Astrocyte (in vitro differentiated cells and primary cell): ENCODE measurements around the gene CDV3. TPM values are rescaled to one million over a fixed set of nuclear protein-coding genes. Genes with fewer than 3 reads are reported as not detected.

ENCODE experiments used
- DNase-seq: peaks from one replicate; pipeline ENCODE4 v3.0.0-alpha.2; 2010; ENCODE audit warnings: low read depth
- FAIRE-seq: peaks from 2 replicates; lab custom pipeline; 2011; peaks lifted over from hg19 to GRCh38; lab: Jason Lieb, UNC
- H2AFZ ChIP-seq: 2 replicates; pipeline ENCODE4 v1.6.0; 2012; ENCODE audit warnings: low read depth, low read length, inconsistent platforms
- H3K27ac ChIP-seq: 2 replicates; pipeline ENCODE4 v1.5.1; 2011; ENCODE audit warnings: low read depth, low read length, inconsistent platforms
- H3K27me3 ChIP-seq: 2 replicates; pipeline ENCODE4 v1.6.0; 2011; ENCODE audit warnings: low read length, inconsistent platforms; ENCODE audit not compliant: insufficient read depth
- H3K36me3 ChIP-seq: 2 replicates; pipeline ENCODE4 v1.5.1; 2011; ENCODE audit warnings: low read length, inconsistent platforms; ENCODE audit not compliant: insufficient read depth
- H3K4me1 ChIP-seq: 2 replicates; pipeline ENCODE4 v1.5.1; 2011; ENCODE audit warnings: low read length, inconsistent platforms; ENCODE audit not compliant: insufficient read depth
- H3K4me2 ChIP-seq: 2 replicates; pipeline ENCODE4 v1.6.0; 2012; ENCODE audit warnings: low read length, inconsistent platforms
- H3K4me3 ChIP-seq: 2 replicates; pipeline ENCODE4 v1.5.1; 2011; ENCODE audit warnings: low read depth, mild to moderate bottlenecking, low read length, inconsistent platforms; ENCODE audit not compliant: insufficient read depth
- H3K79me2 ChIP-seq: 2 replicates; pipeline ENCODE4 v1.6.0; 2012; ENCODE audit warnings: mild to moderate bottlenecking, low read length, inconsistent platforms; ENCODE audit not compliant: insufficient read depth
- H3K9ac ChIP-seq: 2 replicates; pipeline ENCODE4 v1.6.0; 2012; ENCODE audit warnings: mild to moderate bottlenecking, low read length, inconsistent platforms
- H3K9me3 ChIP-seq: 2 replicates; pipeline ENCODE4 v1.5.1; 2012; ENCODE audit warnings: low read depth, mild to moderate bottlenecking, low read length, inconsistent platforms; ENCODE audit not compliant: insufficient read depth
- H4K20me1 ChIP-seq: 2 replicates; pipeline ENCODE4 v1.6.0; 2012; ENCODE audit warnings: low read length, inconsistent platforms; ENCODE audit not compliant: insufficient read depth
- H3K27ac Mint-ChIP-seq: one replicate; pipeline ENCODE4 v1.8.0; 2021; ENCODE audit warnings: mild to moderate bottlenecking, mixed read lengths; ENCODE audit not compliant: unreplicated experiment
- H3K27me3 Mint-ChIP-seq: one replicate; pipeline ENCODE4 v1.8.0; 2021; ENCODE audit warnings: low read depth, mixed read lengths; ENCODE audit not compliant: unreplicated experiment
- H3K36me3 Mint-ChIP-seq: one replicate; pipeline ENCODE4 v1.8.0; 2021; ENCODE audit warnings: low read depth, mixed read lengths; ENCODE audit not compliant: unreplicated experiment
- H3K4me1 Mint-ChIP-seq: one replicate; pipeline ENCODE4 v1.8.0; 2021; ENCODE audit warnings: low read depth, mixed read lengths; ENCODE audit not compliant: unreplicated experiment
- H3K4me3 Mint-ChIP-seq: one replicate; pipeline ENCODE4 v1.8.0; 2021; ENCODE audit warnings: mild to moderate bottlenecking, moderate library complexity, mixed read lengths; ENCODE audit not compliant: unreplicated experiment
- H3K9me3 Mint-ChIP-seq: one replicate; pipeline ENCODE4 v1.8.0; 2021; ENCODE audit warnings: mild to moderate bottlenecking, mixed read lengths; ENCODE audit not compliant: unreplicated experiment
- CTCF ChIP-seq: IDR thresholded peaks from 2 replicates; pipeline ENCODE4 v1.5.1; 2011; ENCODE audit warnings: low read depth, mild to moderate bottlenecking, inconsistent platforms, low read length, moderate library complexity; ENCODE audit not compliant: insufficient read depth
- EZH2 ChIP-seq: IDR thresholded peaks from 2 replicates; pipeline ENCODE4 v1.6.1; 2012; ENCODE audit warnings: mild to moderate bottlenecking, low read length, inconsistent platforms; ENCODE audit not compliant: insufficient read depth
- total RNA-seq: library from RNA; stranded (reverse); gene quantifications from 2 replicates; pipeline ENCODE4 v1.2.1, GENCODE V29; 2021

CDV3 gene
- total RNA-seq, 1 donor from 2014 or later: 323 TPM

GRCh38 chr3:133561679-133562078 is 11.8 kb upstream of the CDV3 start:
- Histone ChIP-seq H3K27me3 (no peaks in the 10 kb centered on the region), H3K4me1 (peaks cover 5% of the 10 kb centered on the region), H3K9me3 (no peaks in the 10 kb centered on the region), H2AFZ (no peak overlapping the region), H3K9ac (no peak overlapping the region), H3K4me3 (no peak overlapping the region), H3K36me3 (no peaks in the 10 kb centered on the region), H3K79me2 (no peaks in the 10 kb centered on the region), H3K27ac (no peak overlapping the region), H3K4me2 (no peak overlapping the region), H4K20me1 (no peaks in the 10 kb centered on the region)
- FAIRE-seq (no peak), DNase-seq (no peak)
- no peak overlapping the region for H3K4me3 Mint-ChIP-seq
- H3K9me3 Mint-ChIP-seq: no peaks in the 10 kb centered on the region
- no peaks in the 10 kb centered on the region for H3K36me3 Mint-ChIP-seq
- no peak for TF ChIP-seq EZH2
- TF ChIP-seq CTCF: no peak
- no peaks in the 10 kb centered on the region for H3K27me3 Mint-ChIP-seq
- peaks cover 13% of the 10 kb centered on the region for H3K4me1 Mint-ChIP-seq
- H3K27ac Mint-ChIP-seq: no peak overlapping the region

GRCh38 chr3:133562376-133562775 is 11.1 kb upstream of the CDV3 start:
- Histone ChIP-seq H3K27me3 (no peaks in the 10 kb centered on the region), H3K4me1 (peaks cover 5% of the 10 kb centered on the region), H3K79me2 (no peaks in the 10 kb centered on the region), H3K27ac (no peak overlapping the region), H3K9ac (no peak overlapping the region), H3K9me3 (no peaks in the 10 kb centered on the region), H2AFZ (no peak overlapping the region), H4K20me1 (no peaks in the 10 kb centered on the region), H3K4me2 (no peak overlapping the region), H3K36me3 (no peaks in the 10 kb centered on the region), H3K4me3 (no peak overlapping the region)
- DNase-seq (no peak), FAIRE-seq (no peak)
- Mint-ChIP-seq H3K9me3 (no peaks in the 10 kb centered on the region), H3K36me3 (no peaks in the 10 kb centered on the region), H3K27ac (no peak overlapping the region), H3K4me1 (peaks cover 13% of the 10 kb centered on the region), H3K27me3 (no peaks in the 10 kb centered on the region), H3K4me3 (no peak overlapping the region)
- no peak for TF ChIP-seq EZH2
- TF ChIP-seq CTCF: no peak

- H3K27ac Mint-ChIP-seq: peak overlapping the region; percentile 41
- peak; percentile 38 for DNase-seq
Measured at GRCh38 chr3:133563186-133563591, 10.3 kb upstream of the CDV3 start.

More at GRCh38 chr3:133563186-133563591, 10.3 kb upstream of the CDV3 start:
- H3K27me3 Mint-ChIP-seq: no peaks in the 10 kb centered on the region
- no peaks in the 10 kb centered on the region for H3K27me3 ChIP-seq
- H3K4me2 ChIP-seq: peak overlapping the region; percentile 1
- H3K79me2 ChIP-seq: no peaks in the 10 kb centered on the region
- no peaks in the 10 kb centered on the region for H3K36me3 Mint-ChIP-seq
- peaks cover 9% of the 10 kb centered on the region for H3K4me1 ChIP-seq
- FAIRE-seq: no peak
- H3K9ac ChIP-seq: no peak overlapping the region
- H2AFZ ChIP-seq: no peak overlapping the region
- no peak overlapping the region for H3K27ac ChIP-seq
- no peak overlapping the region for H3K4me3 ChIP-seq
- H3K9me3 Mint-ChIP-seq: no peaks in the 10 kb centered on the region
- no peak overlapping the region for H3K4me3 Mint-ChIP-seq
- H3K9me3 ChIP-seq: no peaks in the 10 kb centered on the region
- no peaks in the 10 kb centered on the region for H4K20me1 ChIP-seq
- H3K4me1 Mint-ChIP-seq: peaks cover 17% of the 10 kb centered on the region
- H3K36me3 ChIP-seq: no peaks in the 10 kb centered on the region
- TF ChIP-seq CTCF: no peak
- no peak for TF ChIP-seq EZH2
